Nephron (organoid): ENCODE results near the gene DMRTA1.
A peak's percentile ranks its signal among the peaks of the same experiment; 100 is the strongest.

Source experiments
- H3K27ac Mint-ChIP-seq, 3 experiments: 2 replicates each; pipeline ENCODE4 v1.8.0; 2020; ENCODE audit warnings: mixed read lengths in 3 of 3, mild to moderate bottlenecking in 2 of 3, moderate library complexity in 1 of 3
- H3K27me3 Mint-ChIP-seq: 2 replicates; pipeline ENCODE4 v1.8.0; 2021; ENCODE audit warnings: low read depth, mild to moderate bottlenecking, moderate library complexity, mixed read lengths
- H3K36me3 Mint-ChIP-seq: 2 replicates; pipeline ENCODE4 v1.8.0; 2020; ENCODE audit warnings: low read depth, mixed read lengths
- H3K4me1 Mint-ChIP-seq: 2 replicates; pipeline ENCODE4 v1.8.0; 2020; ENCODE audit warnings: mixed read lengths
- H3K4me3 Mint-ChIP-seq, 3 experiments: 2 replicates each; pipeline ENCODE4 v1.8.0; 2020; ENCODE audit warnings: mild to moderate bottlenecking in 3 of 3, mixed read lengths in 3 of 3, moderate library complexity in 2 of 3
- H3K9me3 Mint-ChIP-seq: 2 replicates; pipeline ENCODE4 v1.8.0; 2020; ENCODE audit warnings: mixed read lengths
- TF ChIP-seq, protein P1 (sequence below), 3 experiments: fragments of 200-600 bp; sonication (generic); IDR thresholded peaks; one replicate each; pipeline ENCODE4 v1.5.0; 2021; ENCODE audit warnings: antibody characterized with exemption in 3 of 3; ENCODE audit not compliant: unreplicated experiment in 3 of 3

DMRTA1 gene

DNA sequence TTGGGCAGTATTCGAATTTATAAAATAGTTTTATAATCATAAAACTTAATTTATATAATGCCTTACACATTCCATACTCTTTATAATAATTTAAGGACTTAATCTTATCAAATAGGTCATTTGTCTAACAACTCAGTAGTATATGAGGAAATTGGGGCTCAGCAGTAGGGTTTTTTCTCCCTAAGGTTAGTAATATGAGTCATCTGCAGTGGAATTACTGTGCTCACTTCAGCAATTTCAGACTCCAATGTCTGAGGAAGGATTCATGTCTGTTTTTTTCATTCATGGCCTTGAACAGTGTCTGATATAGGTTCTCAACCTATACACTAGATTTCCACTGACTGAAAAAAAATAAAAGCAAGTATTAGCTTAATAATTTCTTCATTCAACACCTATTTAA lies 7.4 kb downstream of the DMRTA1 start:
- H3K27ac Mint-ChIP-seq, result no peak overlapping the region
- no peaks in the 10 kb centered on the region for H3K4me1 Mint-ChIP-seq
- H3K36me3 Mint-ChIP-seq, result no peaks in the 10 kb centered on the region
- peaks cover 12% of the 10 kb centered on the region for H3K27me3 Mint-ChIP-seq
- TF ChIP-seq, protein P1, sequence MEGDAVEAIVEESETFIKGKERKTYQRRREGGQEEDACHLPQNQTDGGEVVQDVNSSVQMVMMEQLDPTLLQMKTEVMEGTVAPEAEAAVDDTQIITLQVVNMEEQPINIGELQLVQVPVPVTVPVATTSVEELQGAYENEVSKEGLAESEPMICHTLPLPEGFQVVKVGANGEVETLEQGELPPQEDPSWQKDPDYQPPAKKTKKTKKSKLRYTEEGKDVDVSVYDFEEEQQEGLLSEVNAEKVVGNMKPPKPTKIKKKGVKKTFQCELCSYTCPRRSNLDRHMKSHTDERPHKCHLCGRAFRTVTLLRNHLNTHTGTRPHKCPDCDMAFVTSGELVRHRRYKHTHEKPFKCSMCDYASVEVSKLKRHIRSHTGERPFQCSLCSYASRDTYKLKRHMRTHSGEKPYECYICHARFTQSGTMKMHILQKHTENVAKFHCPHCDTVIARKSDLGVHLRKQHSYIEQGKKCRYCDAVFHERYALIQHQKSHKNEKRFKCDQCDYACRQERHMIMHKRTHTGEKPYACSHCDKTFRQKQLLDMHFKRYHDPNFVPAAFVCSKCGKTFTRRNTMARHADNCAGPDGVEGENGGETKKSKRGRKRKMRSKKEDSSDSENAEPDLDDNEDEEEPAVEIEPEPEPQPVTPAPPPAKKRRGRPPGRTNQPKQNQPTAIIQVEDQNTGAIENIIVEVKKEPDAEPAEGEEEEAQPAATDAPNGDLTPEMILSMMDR (IDR thresholded peaks at IDR 0.05; ENCODE audit: unreplicated experiment in 3 of 3), result no peak
- H3K9me3 Mint-ChIP-seq, result no peaks in the 10 kb centered on the region
- H3K4me3 Mint-ChIP-seq, result no peak overlapping the region

DNA sequence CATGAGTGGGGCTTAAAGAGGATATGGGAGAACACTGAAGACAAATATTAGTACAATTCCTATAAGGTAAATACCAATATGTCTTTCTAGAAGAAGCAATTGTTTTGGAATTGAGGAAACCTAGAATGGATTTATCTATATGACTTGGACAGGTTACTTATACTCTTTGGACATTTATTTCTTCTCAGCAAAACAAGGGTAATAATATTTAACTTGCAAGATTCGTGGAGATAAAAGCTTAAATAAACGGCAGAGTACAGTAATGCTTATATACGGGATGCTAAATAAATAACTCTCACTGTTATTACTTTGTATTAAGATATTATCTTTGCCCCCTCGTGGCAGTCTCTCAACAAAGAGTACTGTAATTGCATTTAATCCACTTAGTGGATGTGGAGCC lies 8.6 kb downstream of the DMRTA1 start:
- TF ChIP-seq, protein P1 (IDR thresholded peaks at IDR 0.05; ENCODE audit: unreplicated experiment in 3 of 3), result no peak
- H3K27me3 Mint-ChIP-seq, result peaks cover 10% of the 10 kb centered on the region
- no peak overlapping the region for H3K4me3 Mint-ChIP-seq
- H3K9me3 Mint-ChIP-seq, result no peaks in the 10 kb centered on the region
- no peak overlapping the region for H3K27ac Mint-ChIP-seq
- no peaks in the 10 kb centered on the region for H3K4me1 Mint-ChIP-seq
- H3K36me3 Mint-ChIP-seq, result no peaks in the 10 kb centered on the region

DNA sequence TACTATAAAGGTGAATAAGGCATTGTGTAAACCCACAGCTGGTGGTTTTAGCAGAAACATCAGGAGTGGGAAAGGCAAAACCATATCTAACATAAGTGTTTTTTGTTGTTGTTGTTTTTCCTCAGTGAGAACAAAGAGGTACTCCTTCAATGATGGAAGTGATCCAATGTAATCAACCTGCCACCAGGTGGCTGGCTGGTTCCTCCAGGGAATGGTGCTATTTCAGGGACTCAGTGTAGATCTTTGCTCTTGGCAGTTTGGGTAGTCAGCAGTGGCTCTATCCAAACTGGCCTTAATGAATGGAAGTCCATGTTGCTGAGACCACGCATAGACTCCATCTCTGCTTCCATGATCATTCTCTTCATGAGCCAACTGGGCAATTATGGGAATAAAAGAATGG lies 10.8 kb downstream of the DMRTA1 start:
- no peaks in the 10 kb centered on the region for H3K27me3 Mint-ChIP-seq

DNA sequence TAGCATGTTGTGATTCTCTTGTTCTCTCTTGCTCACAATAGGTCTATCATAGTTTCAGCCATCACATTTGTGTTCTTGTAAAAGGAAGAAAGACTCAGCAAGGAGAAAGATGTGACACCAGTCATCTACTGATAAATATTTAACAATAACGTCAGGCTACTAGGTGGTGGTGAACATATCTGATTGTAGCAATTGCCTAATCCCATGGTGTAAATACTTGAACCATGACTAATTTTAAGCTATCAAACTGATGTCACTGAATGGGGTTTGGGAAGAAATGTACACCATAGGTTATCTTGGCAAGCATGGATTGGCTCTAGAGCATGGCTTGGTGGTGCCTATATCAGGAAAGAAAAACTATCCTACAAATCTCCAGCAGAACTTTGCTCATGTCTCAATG lies 16.6 kb downstream of the DMRTA1 start:
- H3K36me3 Mint-ChIP-seq, result no peaks in the 10 kb centered on the region
- no peaks in the 10 kb centered on the region for H3K4me1 Mint-ChIP-seq
- TF ChIP-seq, protein P1 (IDR thresholded peaks at IDR 0.05; ENCODE audit: unreplicated experiment in 3 of 3), result no peak
- H3K27ac Mint-ChIP-seq, result no peak overlapping the region
- no peaks in the 10 kb centered on the region for H3K9me3 Mint-ChIP-seq
- H3K27me3 Mint-ChIP-seq, result no peaks in the 10 kb centered on the region
- no peak overlapping the region for H3K4me3 Mint-ChIP-seq

More for the DNA sequence above, 10.8 kb downstream of the DMRTA1 start:
- TF ChIP-seq, protein P1 (IDR thresholded peaks at IDR 0.05; ENCODE audit: unreplicated experiment in 3 of 3), result no peak
- Mint-ChIP-seq H3K4me1 (no peaks in the 10 kb centered on the region), H3K9me3 (no peaks in the 10 kb centered on the region), H3K27ac (no peak overlapping the region), H3K36me3 (no peaks in the 10 kb centered on the region), H3K4me3 (no peak overlapping the region)

DNA sequence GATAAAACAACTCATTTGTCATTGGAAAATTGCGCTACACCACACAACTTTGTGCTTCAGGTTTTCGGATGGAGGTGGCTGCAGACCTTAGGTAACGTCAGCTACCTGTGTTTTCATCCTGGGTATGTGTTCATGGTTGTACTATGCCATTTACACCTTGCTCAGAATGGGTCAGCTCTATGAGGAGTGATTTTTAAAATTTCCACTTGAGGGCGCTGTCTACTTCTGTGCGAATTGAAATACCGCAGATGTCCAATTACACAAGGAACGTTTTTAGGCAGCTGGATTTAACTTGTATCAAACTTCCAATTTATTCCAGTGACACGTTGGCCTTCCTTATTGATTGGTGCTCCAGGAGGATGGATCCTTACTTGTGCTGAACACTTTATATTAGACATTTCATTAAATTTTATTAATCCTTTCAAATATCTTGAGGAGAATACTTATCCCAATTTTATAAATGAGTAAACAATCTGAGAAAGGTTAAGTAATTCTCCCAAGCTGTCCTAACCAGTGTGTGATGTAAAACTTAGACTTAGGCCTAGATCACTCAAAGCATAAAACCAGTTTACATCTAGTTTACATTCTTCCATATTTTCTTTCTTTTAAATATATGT lies 23.4 kb downstream of the DMRTA1 start:
- no peak overlapping the region for H3K27ac Mint-ChIP-seq
- H3K36me3 Mint-ChIP-seq, result no peaks in the 10 kb centered on the region
- no peaks in the 10 kb centered on the region for H3K27me3 Mint-ChIP-seq
- H3K4me3 Mint-ChIP-seq, result no peak overlapping the region
- no peaks in the 10 kb centered on the region for H3K9me3 Mint-ChIP-seq
- no peaks in the 10 kb centered on the region for H3K4me1 Mint-ChIP-seq
- TF ChIP-seq, protein P1 (IDR thresholded peaks at IDR 0.05; ENCODE audit: unreplicated experiment in 3 of 3), result peak; percentile 62 to 67 (median 64)

DNA sequence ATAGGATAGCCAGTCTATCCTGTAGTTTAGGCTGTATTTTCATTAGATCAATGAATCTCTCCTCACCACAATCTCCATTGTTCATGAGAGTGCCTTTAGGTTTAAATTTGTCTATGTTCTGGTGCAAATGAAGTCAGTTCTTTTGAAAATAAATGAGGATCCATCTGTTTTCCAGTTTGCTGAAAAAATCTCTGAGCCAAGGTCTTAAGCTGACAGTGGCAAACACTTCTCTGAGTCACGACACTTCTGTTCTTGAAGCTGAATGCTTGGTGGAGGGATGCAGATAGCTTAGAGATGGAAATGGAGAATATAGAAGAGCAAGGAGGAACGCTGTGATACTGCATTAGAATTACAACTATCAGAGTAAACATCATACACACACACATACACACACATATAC lies 34.9 kb downstream of the DMRTA1 start:
- Mint-ChIP-seq H3K4me1 (no peaks in the 10 kb centered on the region), H3K27ac (no peak overlapping the region), H3K36me3 (no peaks in the 10 kb centered on the region), H3K4me3 (no peak overlapping the region), H3K9me3 (peaks cover 5% of the 10 kb centered on the region), H3K27me3 (no peaks in the 10 kb centered on the region)
- TF ChIP-seq, protein P1 (IDR thresholded peaks at IDR 0.05; ENCODE audit: unreplicated experiment in 3 of 3), result no peak
